C4-2B (cell line): ENCODE data around the gene MLLT6.

Experiments used
- ZFX ChIP-seq: fragments of 450-650 bp; IDR thresholded peaks from 2 replicates; pipeline ENCODE4 v1.6.1; 2017
- TF ChIP-seq, protein P1 (sequence below): fragments of 450-650 bp; conservative IDR thresholded peaks from 2 replicates; pipeline ENCODE4 v1.5.1; 2017; ENCODE audit warnings: mild to moderate bottlenecking

GRCh38 chr17:38717139-38717745, 12.2 kb downstream of the MLLT6 start:
- TF ChIP-seq, protein P1, sequence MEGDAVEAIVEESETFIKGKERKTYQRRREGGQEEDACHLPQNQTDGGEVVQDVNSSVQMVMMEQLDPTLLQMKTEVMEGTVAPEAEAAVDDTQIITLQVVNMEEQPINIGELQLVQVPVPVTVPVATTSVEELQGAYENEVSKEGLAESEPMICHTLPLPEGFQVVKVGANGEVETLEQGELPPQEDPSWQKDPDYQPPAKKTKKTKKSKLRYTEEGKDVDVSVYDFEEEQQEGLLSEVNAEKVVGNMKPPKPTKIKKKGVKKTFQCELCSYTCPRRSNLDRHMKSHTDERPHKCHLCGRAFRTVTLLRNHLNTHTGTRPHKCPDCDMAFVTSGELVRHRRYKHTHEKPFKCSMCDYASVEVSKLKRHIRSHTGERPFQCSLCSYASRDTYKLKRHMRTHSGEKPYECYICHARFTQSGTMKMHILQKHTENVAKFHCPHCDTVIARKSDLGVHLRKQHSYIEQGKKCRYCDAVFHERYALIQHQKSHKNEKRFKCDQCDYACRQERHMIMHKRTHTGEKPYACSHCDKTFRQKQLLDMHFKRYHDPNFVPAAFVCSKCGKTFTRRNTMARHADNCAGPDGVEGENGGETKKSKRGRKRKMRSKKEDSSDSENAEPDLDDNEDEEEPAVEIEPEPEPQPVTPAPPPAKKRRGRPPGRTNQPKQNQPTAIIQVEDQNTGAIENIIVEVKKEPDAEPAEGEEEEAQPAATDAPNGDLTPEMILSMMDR: no peak
- no peak for TF ChIP-seq ZFX
